Glutamatergic neuron (in vitro differentiated cells): ENCODE data around the gene SPTAN1. TPM values are rescaled to one million over a fixed set of nuclear protein-coding genes. Genes with fewer than 3 reads are reported as not detected.

Experiments
- DNase-seq: peaks from one replicate; pipeline ENCODE4 v3.0.0; 2022
- H3K27ac Mint-ChIP-seq: one replicate; pipeline ENCODE4 v1.8.0; 2020; ENCODE audit warnings: mild to moderate bottlenecking, mixed read lengths, inconsistent platforms; ENCODE audit not compliant: unreplicated experiment
- H3K27me3 Mint-ChIP-seq: one replicate; pipeline ENCODE4 v1.8.0; 2020; ENCODE audit warnings: mild to moderate bottlenecking, moderate library complexity, mixed read lengths, inconsistent platforms; ENCODE audit not compliant: unreplicated experiment
- H3K36me3 Mint-ChIP-seq: one replicate; pipeline ENCODE4 v1.8.0; 2020; ENCODE audit warnings: mild to moderate bottlenecking, mixed read lengths, inconsistent platforms; ENCODE audit not compliant: unreplicated experiment
- H3K4me1 Mint-ChIP-seq: one replicate; pipeline ENCODE4 v1.8.0; 2020; ENCODE audit warnings: mild to moderate bottlenecking, low read depth, mixed read lengths, inconsistent platforms; ENCODE audit not compliant: unreplicated experiment
- H3K4me3 Mint-ChIP-seq: one replicate; pipeline ENCODE4 v1.8.0; 2020; ENCODE audit warnings: mild to moderate bottlenecking, mixed read lengths, inconsistent platforms; ENCODE audit not compliant: unreplicated experiment
- H3K9me3 Mint-ChIP-seq: one replicate; pipeline ENCODE4 v1.8.0; 2020; ENCODE audit warnings: mild to moderate bottlenecking, moderate library complexity, mixed read lengths, inconsistent platforms; ENCODE audit not compliant: unreplicated experiment
- CTCF ChIP-seq: fragments of 200-600 bp; sonication (generic); IDR thresholded peaks from one replicate; pipeline ENCODE4 v1.5.0; 2021; ENCODE audit not compliant: partially characterized antibody, unreplicated experiment
- total RNA-seq: library from RNA; stranded (reverse); fragmentation: NEBNext Ultra II Directional; extraction: Animal tissue kit (Norgen Biotek cat#: 25700); gene quantifications from one replicate; pipeline ENCODE4 v1.2.1, GENCODE V29; 2021; ENCODE audit not compliant: unreplicated experiment

Gene SPTAN1
- total RNA-seq, 1 donor from 2014 or later, result 750 TPM

GRCh38 chr9:128512820-128513219 is 39.6 kb upstream of the SPTAN1 start:
- Mint-ChIP-seq H3K27me3 (no peaks in the 10 kb centered on the region), H3K4me3 (no peak overlapping the region), H3K36me3 (no peaks in the 10 kb centered on the region), H3K4me1 (no peaks in the 10 kb centered on the region), H3K27ac (no peak overlapping the region), H3K9me3 (no peaks in the 10 kb centered on the region)
- DNase-seq, result no peak
- no peak for TF ChIP-seq CTCF

DNA sequence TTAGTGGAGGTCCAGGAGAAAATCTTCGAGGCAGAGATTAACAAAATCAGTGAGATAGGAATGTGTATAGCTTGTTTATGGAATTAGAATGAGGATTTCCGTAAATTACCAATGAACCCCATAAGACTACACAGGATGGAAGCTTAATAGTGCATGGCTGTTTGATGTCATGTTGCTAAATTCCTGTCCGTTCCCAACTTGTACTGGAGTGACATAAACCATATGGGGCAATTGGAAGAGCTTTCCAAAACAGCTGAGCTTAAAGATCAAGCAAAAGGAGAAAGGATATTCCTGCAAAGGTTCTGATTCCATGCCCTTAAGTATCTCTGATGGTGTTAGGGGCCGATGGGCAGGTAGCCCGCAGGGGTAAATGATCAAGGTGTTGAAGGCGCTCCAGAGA is 30.4 kb upstream of the SPTAN1 start:
- H3K4me1 Mint-ChIP-seq, result peaks cover 3% of the 10 kb centered on the region
- no peak overlapping the region for H3K27ac Mint-ChIP-seq
- peaks cover 2% of the 10 kb centered on the region for H3K27me3 Mint-ChIP-seq
- no peaks in the 10 kb centered on the region for H3K9me3 Mint-ChIP-seq
- no peak for DNase-seq
- no peak overlapping the region for H3K4me3 Mint-ChIP-seq
- no peak for TF ChIP-seq CTCF
- H3K36me3 Mint-ChIP-seq, result no peaks in the 10 kb centered on the region

GRCh38 chr9:128523199-128523925 is 29.0 kb upstream of the SPTAN1 start:
- no peak overlapping the region for H3K27ac Mint-ChIP-seq

DNA sequence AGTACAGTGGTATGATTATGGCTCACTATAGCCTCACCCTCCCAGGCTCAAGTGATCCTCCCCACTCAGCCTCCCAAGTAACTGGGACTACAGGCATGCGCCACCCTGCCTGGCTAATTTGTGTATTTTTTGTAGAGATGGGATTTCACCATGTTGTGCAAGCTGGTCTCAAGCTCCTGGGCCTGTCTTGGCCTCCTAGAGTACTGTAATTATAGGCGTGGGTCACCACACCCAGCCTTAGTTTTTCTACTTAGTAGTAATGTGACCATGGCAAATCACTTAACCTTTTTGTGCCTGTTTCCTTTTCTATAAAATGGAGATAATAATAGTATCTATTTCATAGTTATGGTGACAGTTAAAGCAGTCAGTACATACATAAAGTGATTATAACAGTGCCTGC is 25.7 kb upstream of the SPTAN1 start:
- DNase-seq, result no peak
- Mint-ChIP-seq H3K4me1 (peaks cover 3% of the 10 kb centered on the region), H3K27ac (no peak overlapping the region), H3K27me3 (peaks cover 2% of the 10 kb centered on the region), H3K9me3 (no peaks in the 10 kb centered on the region), H3K4me3 (no peak overlapping the region), H3K36me3 (no peaks in the 10 kb centered on the region)
- TF ChIP-seq CTCF, result no peak

More at GRCh38 chr9:128523199-128523925, 29.0 kb upstream of the SPTAN1 start:
- no peak overlapping the region for H3K4me3 Mint-ChIP-seq
- H3K27me3 Mint-ChIP-seq, result peaks cover 2% of the 10 kb centered on the region
- no peaks in the 10 kb centered on the region for H3K9me3 Mint-ChIP-seq
- H3K4me1 Mint-ChIP-seq, result peaks cover 3% of the 10 kb centered on the region
- H3K36me3 Mint-ChIP-seq, result no peaks in the 10 kb centered on the region
- DNase-seq, result peak; percentile 20
- TF ChIP-seq CTCF, result no peak

- no peak for DNase-seq
- H3K36me3 Mint-ChIP-seq, result no peaks in the 10 kb centered on the region
- H3K27me3 Mint-ChIP-seq, result no peaks in the 10 kb centered on the region
- no peak for TF ChIP-seq CTCF
- no peaks in the 10 kb centered on the region for H3K9me3 Mint-ChIP-seq
- no peak overlapping the region for H3K4me3 Mint-ChIP-seq
- no peaks in the 10 kb centered on the region for H3K4me1 Mint-ChIP-seq
- H3K27ac Mint-ChIP-seq, result no peak overlapping the region
Measured at GRCh38 chr9:128528445-128529160, 23.8 kb upstream of the SPTAN1 start.
